HFFc6 (cell line): ENCODE results near the gene DSG3. TPM values are rescaled to one million over a fixed set of nuclear protein-coding genes. Genes with fewer than 3 reads are reported as not detected.

ENCODE experiments used
- DNase-seq: peaks from one replicate; pipeline ENCODE4 v3.0.0-alpha.2; 2018
- H3K27ac Mint-ChIP-seq: 2 replicates; pipeline ENCODE4 v1.8.0; 2020; ENCODE audit warnings: mild to moderate bottlenecking, mixed read lengths
- H3K27me3 Mint-ChIP-seq: 2 replicates; pipeline ENCODE4 v1.8.0; 2021; ENCODE audit warnings: mild to moderate bottlenecking, moderate library complexity, mixed read lengths; ENCODE audit not compliant: insufficient read depth
- H3K36me3 Mint-ChIP-seq: 2 replicates; pipeline ENCODE4 v1.8.0; 2021; ENCODE audit warnings: low read depth, mixed read lengths
- H3K4me1 Mint-ChIP-seq: 2 replicates; pipeline ENCODE4 v1.8.0; 2020; ENCODE audit warnings: low read depth, mixed read lengths
- H3K4me3 Mint-ChIP-seq: 2 replicates; pipeline ENCODE4 v1.8.0; 2020; ENCODE audit warnings: mild to moderate bottlenecking, moderate library complexity, mixed read lengths
- H3K9me3 Mint-ChIP-seq: 2 replicates; pipeline ENCODE4 v1.8.0; 2020; ENCODE audit warnings: mild to moderate bottlenecking, mixed read lengths
- CTCF ChIP-seq: fragments of 200-600 bp; sonication (generic); IDR thresholded peaks from 2 replicates; pipeline ENCODE4 v1.5.0; 2021; ENCODE audit warnings: antibody characterized with exemption, mild to moderate bottlenecking
- total RNA-seq, 6 experiments: library from RNA; stranded (reverse); fragmentation: NEBNext Ultra II Directional; extraction: Animal tissue kit (Norgen Biotek cat#: 25700); gene quantifications; 2 replicates in 1 of 6; 3 replicates in 5 of 6; pipeline ENCODE4 v1.2.3, GENCODE V29; 2021

DSG3 gene
- total RNA-seq, 6 experiments from 2014 or later = not detected

DNA sequence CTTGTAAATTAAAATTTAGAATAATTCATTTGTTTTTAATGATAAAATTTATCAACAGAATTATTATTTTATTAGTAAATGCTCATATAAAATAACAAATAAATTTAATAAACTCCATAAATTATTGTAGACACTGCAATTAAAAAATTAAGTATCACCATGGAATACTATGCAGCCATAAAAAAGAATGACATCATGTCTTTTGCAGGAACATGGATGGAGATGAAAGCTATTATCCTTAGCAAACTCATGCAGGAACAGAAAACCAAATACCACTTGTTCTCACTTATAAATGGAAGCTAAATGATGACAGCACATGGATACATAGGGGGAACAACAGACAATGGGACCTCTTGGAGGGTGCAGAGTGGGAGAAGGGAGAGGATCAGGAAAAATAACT, 29.7 kb upstream of the DSG3 start:
- H3K27ac Mint-ChIP-seq = no peak overlapping the region
- H3K4me1 Mint-ChIP-seq = no peaks in the 10 kb centered on the region
- TF ChIP-seq CTCF = no peak
- no peak for DNase-seq
- H3K27me3 Mint-ChIP-seq = no peaks in the 10 kb centered on the region
- no peaks in the 10 kb centered on the region; the same call in 1 of the 2 replicates for H3K36me3 Mint-ChIP-seq
- H3K9me3 Mint-ChIP-seq = peaks cover 24% of the 10 kb centered on the region
- H3K4me3 Mint-ChIP-seq = no peak overlapping the region

DNA sequence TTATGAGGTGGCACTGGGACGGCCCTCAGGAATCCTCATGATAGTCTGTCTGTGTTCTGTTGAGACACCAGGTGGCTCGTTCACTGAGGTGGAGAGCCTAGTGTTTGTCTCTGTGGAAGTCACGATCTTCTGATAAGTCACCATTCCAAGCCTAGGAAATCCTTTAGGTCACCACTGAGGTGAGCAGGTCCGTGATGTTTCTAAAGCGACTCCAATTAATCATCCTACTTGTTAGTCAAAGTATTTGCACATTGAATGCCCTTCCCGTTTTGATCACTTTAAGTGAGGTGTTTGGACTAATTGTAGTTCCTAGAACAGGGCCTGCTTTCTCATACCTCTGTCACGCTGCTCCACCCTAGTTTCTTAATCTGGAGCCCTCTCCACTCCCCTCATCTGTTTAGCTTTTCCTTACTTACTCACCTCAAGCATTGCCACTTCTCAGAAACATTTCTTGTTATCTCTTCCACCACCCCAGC, 28.0 kb upstream of the DSG3 start:
- Mint-ChIP-seq H3K4me1 (no peaks in the 10 kb centered on the region), H3K4me3 (no peak overlapping the region), H3K27me3 (no peaks in the 10 kb centered on the region), H3K9me3 (peaks cover 36% of the 10 kb centered on the region), H3K27ac (no peak overlapping the region), H3K36me3 (no peaks in the 10 kb centered on the region; the same call in 1 of the 2 replicates)
- no peak for TF ChIP-seq CTCF
- no peak for DNase-seq

DNA sequence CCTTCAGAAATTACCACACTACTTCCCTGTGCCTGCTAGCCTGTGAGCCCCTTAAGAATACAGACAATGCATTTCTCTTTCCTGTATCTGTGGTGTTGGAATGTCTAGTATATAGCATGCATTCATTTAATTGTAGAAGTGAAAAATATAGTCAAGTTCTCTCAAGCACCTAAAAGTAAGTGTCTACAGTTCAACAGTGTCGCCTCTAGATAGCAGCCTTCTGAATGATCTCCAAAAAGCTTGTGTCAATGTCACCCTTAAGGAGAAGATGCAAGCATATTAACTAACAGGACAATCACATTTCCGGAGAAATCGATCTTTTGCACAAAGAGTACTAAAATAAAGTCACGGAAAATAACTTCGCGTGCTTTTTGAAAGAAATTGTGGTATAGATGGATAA, 27.5 kb upstream of the DSG3 start:
- no peaks in the 10 kb centered on the region; the same call in 1 of the 2 replicates for H3K36me3 Mint-ChIP-seq
- H3K9me3 Mint-ChIP-seq = peaks cover 32% of the 10 kb centered on the region
- no peak overlapping the region for H3K27ac Mint-ChIP-seq
- no peak for TF ChIP-seq CTCF
- H3K4me1 Mint-ChIP-seq = no peaks in the 10 kb centered on the region
- no peaks in the 10 kb centered on the region for H3K27me3 Mint-ChIP-seq
- no peak for DNase-seq
- H3K4me3 Mint-ChIP-seq = no peak overlapping the region

DNA sequence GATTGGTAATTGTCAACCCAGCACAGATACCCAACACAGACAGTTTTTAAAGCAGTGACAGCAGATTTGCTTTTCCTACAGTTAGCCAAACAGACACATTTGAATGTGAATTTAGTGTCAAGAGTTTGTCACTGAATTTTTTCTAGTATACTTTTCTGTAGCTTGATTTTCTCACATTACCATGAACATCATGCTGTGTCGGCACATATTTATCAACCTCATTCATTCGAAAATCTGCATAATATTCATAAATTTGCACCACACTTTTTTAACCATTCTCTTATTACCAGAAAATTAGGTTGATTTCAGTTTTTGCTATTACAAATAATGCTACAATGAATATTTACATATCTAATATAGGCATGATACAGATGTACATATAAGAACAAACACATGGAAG, 27.0 kb upstream of the DSG3 start:
- no peaks in the 10 kb centered on the region; the same call in 1 of the 2 replicates for H3K36me3 Mint-ChIP-seq
- DNase-seq = no peak
- no peak for TF ChIP-seq CTCF
- H3K4me1 Mint-ChIP-seq = no peaks in the 10 kb centered on the region
- H3K9me3 Mint-ChIP-seq = peaks cover 30% of the 10 kb centered on the region
- no peak overlapping the region for H3K4me3 Mint-ChIP-seq
- no peaks in the 10 kb centered on the region for H3K27me3 Mint-ChIP-seq
- H3K27ac Mint-ChIP-seq = no peak overlapping the region

DNA sequence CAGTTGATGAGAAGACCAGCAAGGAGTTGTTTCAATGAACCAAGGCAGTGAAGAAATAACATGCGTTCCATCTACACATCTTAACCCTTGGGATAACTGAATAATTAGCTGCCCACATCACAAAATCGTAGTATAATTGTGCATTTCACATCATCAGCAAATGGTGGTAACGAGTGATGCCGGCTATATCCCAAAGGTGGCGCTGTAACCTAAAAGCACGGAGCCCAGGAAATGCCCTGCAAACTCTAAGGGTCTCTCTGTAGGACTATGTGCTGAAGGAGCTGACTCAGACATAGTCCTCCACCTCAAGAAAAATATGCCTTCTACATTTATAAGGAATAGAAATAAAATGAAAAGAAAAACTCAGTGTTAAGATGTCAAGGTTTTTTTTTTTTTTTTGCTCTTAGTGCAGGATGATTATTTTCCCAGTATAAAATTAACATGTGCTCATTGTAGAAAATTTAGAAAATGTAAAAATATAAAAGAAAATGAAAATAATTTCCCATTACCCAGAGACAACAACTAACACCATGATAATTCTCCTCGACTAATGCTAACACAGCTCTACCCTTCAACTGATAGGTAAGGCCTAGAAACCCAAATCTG, 23.1 kb upstream of the DSG3 start:
- Mint-ChIP-seq H3K27ac (no peak overlapping the region), H3K4me3 (no peak overlapping the region), H3K4me1 (no peaks in the 10 kb centered on the region), H3K27me3 (no peaks in the 10 kb centered on the region), H3K9me3 (peaks cover 41% of the 10 kb centered on the region), H3K36me3 (no peaks in the 10 kb centered on the region)
- peak; percentile 23; the same call in 1 of the 2 replicates for TF ChIP-seq CTCF
- no peak for DNase-seq
